Keratinocyte (primary cell): ENCODE data around the gene ARHGEF2. TPM values are rescaled to one million over a fixed set of nuclear protein-coding genes. Genes with fewer than 3 reads are reported as not detected.

Experiments
- DNase-seq: peaks from one replicate; pipeline ENCODE4 v3.0.0-alpha.2; 2011; ENCODE audit warnings: low read depth, missing footprints, low spot score
- FAIRE-seq: peaks from 2 replicates; lab custom pipeline; 2011; peaks lifted over from hg19 to GRCh38; lab: Jason Lieb, UNC
- H2AFZ ChIP-seq: 2 replicates; pipeline ENCODE4 v1.6.0; 2012; ENCODE audit warnings: low read length, control low read depth, inconsistent platforms; ENCODE audit not compliant: control insufficient read depth
- H3K27ac ChIP-seq: 2 replicates; pipeline ENCODE4 v1.5.1; 2011; ENCODE audit warnings: low read length; ENCODE audit not compliant: control insufficient read depth, insufficient read depth
- H3K27me3 ChIP-seq: 3 replicates; pipeline ENCODE4 v1.6.0; 2011; ENCODE audit warnings: low read length; ENCODE audit not compliant: control insufficient read depth, insufficient read depth; ENCODE audit errors: extremely low read depth
- H3K36me3 ChIP-seq, 2 experiments: 2 replicates in 1 of 2; 3 replicates in 1 of 2; pipeline ENCODE4 v1.5.1; 2011; ENCODE audit warnings: low read length in 2 of 2, mild to moderate bottlenecking in 1 of 2; ENCODE audit not compliant: control insufficient read depth in 2 of 2, insufficient read depth in 2 of 2; ENCODE audit errors: extremely low read depth in 1 of 2
- H3K4me1 ChIP-seq: 3 replicates; pipeline ENCODE4 v1.5.1; 2011; ENCODE audit warnings: low read length; ENCODE audit not compliant: control insufficient read depth, insufficient read depth; ENCODE audit errors: extremely low read depth
- H3K4me2 ChIP-seq: 3 replicates; pipeline ENCODE4 v1.6.0; 2011; ENCODE audit warnings: low read depth, low read length; ENCODE audit not compliant: control insufficient read depth, insufficient read depth; ENCODE audit errors: extremely low read depth
- H3K4me3 ChIP-seq, 3 experiments: fragments of 200-600 bp in 1 of 3; sonication (generic) in 1 of 3; 2 replicates in 2 of 3; 3 replicates in 1 of 3; pipeline ENCODE4 v1.5.1; 2011 to 2016; ENCODE audit warnings: low read length in 3 of 3, mild to moderate bottlenecking in 3 of 3, control low read depth in 2 of 3, inconsistent platforms in 1 of 3, low read depth in 1 of 3, mixed read lengths in 1 of 3, mixed run types in 1 of 3, moderate library complexity in 1 of 3; ENCODE audit not compliant: control insufficient read depth in 2 of 3, insufficient read depth in 2 of 3; ENCODE audit errors: extremely low read depth in 1 of 3
- H3K79me2 ChIP-seq: 2 replicates; pipeline ENCODE4 v1.6.0; 2012; ENCODE audit warnings: low read length; ENCODE audit not compliant: control insufficient read depth, insufficient read depth
- H3K9ac ChIP-seq: 3 replicates; pipeline ENCODE4 v1.6.0; 2011; ENCODE audit warnings: low read length; ENCODE audit not compliant: control insufficient read depth, insufficient read depth; ENCODE audit errors: extremely low read depth
- H3K9me1 ChIP-seq: 3 replicates; pipeline ENCODE4 v1.6.0; 2011; ENCODE audit warnings: low read length; ENCODE audit not compliant: control insufficient read depth, insufficient read depth; ENCODE audit errors: extremely low read depth
- H3K9me3 ChIP-seq: 2 replicates; pipeline ENCODE4 v1.5.1; 2012; ENCODE audit warnings: low read depth, low read length; ENCODE audit not compliant: control insufficient read depth
- H4K20me1 ChIP-seq: 3 replicates; pipeline ENCODE4 v1.6.0; 2011; ENCODE audit warnings: low read length; ENCODE audit not compliant: control insufficient read depth, insufficient read depth; ENCODE audit errors: extremely low read depth
- CTCF ChIP-seq, 3 experiments: IDR thresholded peaks in 1 of 3; conservative IDR thresholded peaks in 1 of 3; optimal IDR thresholded peaks in 1 of 3; 2 replicates in 2 of 3; 3 replicates in 1 of 3; pipeline versions ENCODE3 to v1.5.1; 2011; ENCODE audit warnings: low read length in 3 of 3, mild to moderate bottlenecking in 3 of 3, moderate library complexity in 2 of 3, control low read depth in 1 of 3, inconsistent platforms in 1 of 3; ENCODE audit not compliant: insufficient read depth in 2 of 3; ENCODE audit errors: extremely low read depth in 1 of 3
- EZH2 ChIP-seq: IDR thresholded peaks from one replicate; pipeline ENCODE4 v1.6.1; 2012; ENCODE audit warnings: inconsistent platforms, mild to moderate bottlenecking, low read length, moderate library complexity
- dilution Hi-C: fragments of 300-500 bp; cut with MboI; formaldehyde crosslinking; loops from one replicate; pipeline ENCODE4 v1.7.0; 2020; ENCODE audit warnings: low sequenced_read_pairs; ENCODE audit not compliant: extremely low pct_ligation_motif_present
- polyA plus RNA-seq, 5 experiments: library from polyadenylated mRNA; depleted of rRNA in 3 of 5; stranded (reverse) in 3 of 5; stranded (forward) in 1 of 5; unstranded in 1 of 5; fragments of >200 nt; gene quantifications; 1 replicate in 1 of 5; 2 replicates in 3 of 5; 3 replicates in 1 of 5; pipeline versions ENCODE4 v1.2.1 to v1.2.3, GENCODE V29; 2011 to 2012; ENCODE audit warnings: missing spikeins in 2 of 5, low read depth in 1 of 5, low replicate concordance in 1 of 5

The ARHGEF2 gene
- polyA plus RNA-seq, 1 donor (not counting 4 experiments of a cell fraction or from before 2014, with no cell fraction given) = 38.7 TPM

- DNase-seq (no peak), FAIRE-seq (no peak)
- Histone ChIP-seq H3K27ac (peak overlapping the region; percentile 87), H3K4me2 (peak overlapping the region; percentile 92), H4K20me1 (peaks cover 30% of the 10 kb centered on the region), H3K9ac (peak overlapping the region; percentile 92), H3K36me3 (peaks cover 2 to 10% of the 10 kb centered on the region in 2 experiments), H3K9me1 (peaks cover 8% of the 10 kb centered on the region), H3K79me2 (peaks cover 64% of the 10 kb centered on the region), H3K27me3 (no peaks in the 10 kb centered on the region), H3K4me3 (peak overlapping the region; percentile 75 to 90 (median 88)), H3K4me1 (peaks cover 75% of the 10 kb centered on the region), H3K9me3 (no peaks in the 10 kb centered on the region), H2AFZ (peak overlapping the region; percentile 42)
- TF ChIP-seq CTCF (optimal IDR thresholded peaks at IDR 0.05 in 1 of 3, IDR thresholded peaks at IDR 0.05 in 1 of 3, conservative IDR thresholded peaks at IDR 0.05 in 1 of 3; ENCODE audit: extremely low read depth in 1 of 3, insufficient read depth in 2 of 3, low read length in 3 of 3) = no peak
- TF ChIP-seq EZH2 = no peak
- dilution Hi-C loops = no loop called here
Observed at GRCh38 chr1:155977690-155978324, 540 bp downstream of the ARHGEF2 start.

DNA sequence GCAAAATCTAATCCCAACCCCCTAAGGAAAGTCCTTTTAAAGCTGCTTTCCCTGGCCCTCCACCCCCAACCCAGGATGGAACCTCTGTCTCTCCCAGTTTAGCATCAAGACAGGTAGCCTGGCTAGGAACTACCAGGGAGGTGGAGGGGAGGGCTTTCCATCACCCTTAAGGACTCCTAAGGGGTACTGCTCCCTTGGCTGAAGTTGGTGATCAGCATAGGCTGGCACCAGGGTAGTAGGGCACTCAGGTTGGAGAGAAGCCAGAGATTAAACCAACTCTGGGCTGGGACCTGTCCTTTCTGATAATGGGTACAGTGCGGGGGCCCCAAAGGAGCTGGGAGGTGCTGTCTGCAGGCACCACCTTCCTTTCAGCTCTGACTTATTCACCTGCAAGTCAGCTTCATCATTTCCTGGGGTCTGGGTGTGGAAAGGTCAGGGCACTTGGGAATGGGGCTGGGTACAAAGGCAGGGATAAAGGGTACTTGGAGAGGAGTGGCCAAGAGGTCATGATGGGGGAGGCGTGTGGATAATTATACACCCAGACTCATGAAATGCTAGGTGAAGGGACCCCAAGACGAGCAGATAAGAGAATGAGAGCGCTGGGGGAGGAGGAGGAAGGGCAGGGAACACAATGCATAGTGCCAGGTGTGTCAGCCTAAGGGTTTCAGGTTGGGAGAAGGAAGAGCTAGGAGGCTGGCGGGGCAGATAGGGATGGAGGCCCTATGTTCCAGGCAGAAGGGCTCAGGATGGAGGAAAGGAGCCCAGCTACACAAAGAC, 1.2 kb downstream of the ARHGEF2 start:
- H2AFZ ChIP-seq = no peak overlapping the region
- H3K27me3 ChIP-seq = no peaks in the 10 kb centered on the region
- peaks cover 30% of the 10 kb centered on the region for H4K20me1 ChIP-seq
- TF ChIP-seq EZH2 (no peak), CTCF (optimal IDR thresholded peaks at IDR 0.05 in 1 of 3, IDR thresholded peaks at IDR 0.05 in 1 of 3, conservative IDR thresholded peaks at IDR 0.05 in 1 of 3; ENCODE audit: extremely low read depth in 1 of 3, insufficient read depth in 2 of 3, low read length in 3 of 3) (no peak)
- peaks cover 8% of the 10 kb centered on the region for H3K9me1 ChIP-seq
- H3K27ac ChIP-seq = peak overlapping the region; percentile 87
- peak overlapping the region; percentile 92 for H3K9ac ChIP-seq
- peak overlapping the region; percentile 92 for H3K4me2 ChIP-seq
- H3K4me3 ChIP-seq = peak overlapping the region; percentile 75 to 90 (median 88)
- no peak for DNase-seq
- peaks cover 68% of the 10 kb centered on the region for H3K4me1 ChIP-seq
- dilution Hi-C loops = no loop called here
- no peak for FAIRE-seq
- no peaks in the 10 kb centered on the region for H3K9me3 ChIP-seq
- H3K79me2 ChIP-seq = peaks cover 71% of the 10 kb centered on the region
- peaks cover 2 to 10% of the 10 kb centered on the region in 2 experiments for H3K36me3 ChIP-seq
